ENCODE results near the gene NEK6.

NEK6 gene

GRCh38 chr9:124311283-124311682 is 53.5 kb downstream of the NEK6 start:
- no peak for DNase-seq (ENCODE audit: low spot score)
- H3K27ac Mint-ChIP-seq = no peak overlapping the region
- H3K4me3 Mint-ChIP-seq = no peak overlapping the region
- peaks cover 1% of the 10 kb centered on the region for H3K36me3 Mint-ChIP-seq (ENCODE audit: low read depth)
- peaks cover 2% of the 10 kb centered on the region for H3K4me1 Mint-ChIP-seq (ENCODE audit: low read depth)
- no peaks in the 10 kb centered on the region for H3K9me3 Mint-ChIP-seq
- H3K27me3 Mint-ChIP-seq (ENCODE audit: low read depth) = no peaks in the 10 kb centered on the region

GRCh38 chr9:124312290-124313265 is 54.8 kb downstream of the NEK6 start:
- no peaks in the 10 kb centered on the region for H3K9me3 Mint-ChIP-seq
- no peak overlapping the region for H3K4me3 Mint-ChIP-seq
- no peak overlapping the region for H3K27ac Mint-ChIP-seq
- H3K4me1 Mint-ChIP-seq (ENCODE audit: low read depth) = no peaks in the 10 kb centered on the region
- no peaks in the 10 kb centered on the region for H3K27me3 Mint-ChIP-seq (ENCODE audit: low read depth)
- no peak for DNase-seq (ENCODE audit: low spot score)
- peaks cover 6% of the 10 kb centered on the region for H3K36me3 Mint-ChIP-seq (ENCODE audit: low read depth)

- H3K4me1 Mint-ChIP-seq (ENCODE audit: low read depth) = no peaks in the 10 kb centered on the region
- H3K9me3 Mint-ChIP-seq = no peaks in the 10 kb centered on the region
- no peak overlapping the region for H3K27ac Mint-ChIP-seq
- no peak overlapping the region for H3K4me3 Mint-ChIP-seq
- H3K36me3 Mint-ChIP-seq (ENCODE audit: low read depth) = peaks cover 11% of the 10 kb centered on the region
- H3K27me3 Mint-ChIP-seq (ENCODE audit: low read depth) = no peaks in the 10 kb centered on the region
- no peak for DNase-seq (ENCODE audit: low spot score)
Measured at GRCh38 chr9:124313940-124314339, 56.2 kb downstream of the NEK6 start.

- H3K9me3 Mint-ChIP-seq = no peaks in the 10 kb centered on the region
- no peaks in the 10 kb centered on the region for H3K27me3 Mint-ChIP-seq (ENCODE audit: low read depth)
- H3K27ac Mint-ChIP-seq = no peak overlapping the region
- H3K36me3 Mint-ChIP-seq (ENCODE audit: low read depth) = peaks cover 10% of the 10 kb centered on the region
- peaks cover 4% of the 10 kb centered on the region for H3K4me1 Mint-ChIP-seq (ENCODE audit: low read depth)
- no peak for DNase-seq (ENCODE audit: low spot score)
- H3K4me3 Mint-ChIP-seq = no peak overlapping the region
Measured at GRCh38 chr9:124315882-124316281, 58.1 kb downstream of the NEK6 start.

- Mint-ChIP-seq H3K4me1 (ENCODE audit: low read depth) (peaks cover 4% of the 10 kb centered on the region), H3K9me3 (no peaks in the 10 kb centered on the region), H3K27ac (no peak overlapping the region), H3K27me3 (ENCODE audit: low read depth) (no peaks in the 10 kb centered on the region), H3K36me3 (ENCODE audit: low read depth) (peaks cover 10% of the 10 kb centered on the region), H3K4me3 (no peak overlapping the region)
- peak; percentile 29 for DNase-seq (ENCODE audit: low spot score)
Measured at GRCh38 chr9:124320062-124320973, 62.6 kb downstream of the NEK6 start.

GRCh38 chr9:124321416-124321815 is 63.7 kb downstream of the NEK6 start:
- no peaks in the 10 kb centered on the region for H3K9me3 Mint-ChIP-seq
- H3K4me3 Mint-ChIP-seq = no peak overlapping the region
- DNase-seq (ENCODE audit: low spot score) = no peak
- H3K27ac Mint-ChIP-seq = no peak overlapping the region
- peaks cover 4% of the 10 kb centered on the region for H3K4me1 Mint-ChIP-seq (ENCODE audit: low read depth)
- H3K27me3 Mint-ChIP-seq (ENCODE audit: low read depth) = no peaks in the 10 kb centered on the region
- H3K36me3 Mint-ChIP-seq (ENCODE audit: low read depth) = peaks cover 10% of the 10 kb centered on the region

- Mint-ChIP-seq H3K27me3 (ENCODE audit: low read depth) (no peaks in the 10 kb centered on the region), H3K4me3 (no peak overlapping the region), H3K27ac (no peak overlapping the region), H3K9me3 (no peaks in the 10 kb centered on the region), H3K36me3 (ENCODE audit: low read depth) (peaks cover 8% of the 10 kb centered on the region), H3K4me1 (ENCODE audit: low read depth) (peaks cover 4% of the 10 kb centered on the region)
- no peak for DNase-seq (ENCODE audit: low spot score)
Measured at GRCh38 chr9:124321935-124322334, 64.2 kb downstream of the NEK6 start.

- Mint-ChIP-seq H3K4me3 (no peak overlapping the region), H3K27ac (no peak overlapping the region), H3K4me1 (ENCODE audit: low read depth) (peaks cover 4% of the 10 kb centered on the region), H3K9me3 (no peaks in the 10 kb centered on the region), H3K27me3 (ENCODE audit: low read depth) (no peaks in the 10 kb centered on the region), H3K36me3 (ENCODE audit: low read depth) (peaks cover 4% of the 10 kb centered on the region)
- DNase-seq (ENCODE audit: low spot score) = no peak
Measured at GRCh38 chr9:124322618-124323432, 65.1 kb downstream of the NEK6 start.

- H3K4me3 Mint-ChIP-seq = no peak overlapping the region
- H3K9me3 Mint-ChIP-seq = no peaks in the 10 kb centered on the region
- H3K4me1 Mint-ChIP-seq (ENCODE audit: low read depth) = peaks cover 4% of the 10 kb centered on the region
- H3K27ac Mint-ChIP-seq = no peak overlapping the region
- H3K36me3 Mint-ChIP-seq (ENCODE audit: low read depth) = no peaks in the 10 kb centered on the region
- no peak for DNase-seq (ENCODE audit: low spot score)
- H3K27me3 Mint-ChIP-seq (ENCODE audit: low read depth) = no peaks in the 10 kb centered on the region
Measured at GRCh38 chr9:124323904-124324303, 66.2 kb downstream of the NEK6 start.

- Mint-ChIP-seq H3K27me3 (ENCODE audit: low read depth) (no peaks in the 10 kb centered on the region), H3K27ac (no peak overlapping the region), H3K36me3 (ENCODE audit: low read depth) (peaks cover 3% of the 10 kb centered on the region), H3K4me1 (ENCODE audit: low read depth) (no peaks in the 10 kb centered on the region), H3K4me3 (no peak overlapping the region), H3K9me3 (no peaks in the 10 kb centered on the region)
- no peak for DNase-seq (ENCODE audit: low spot score)
Measured at GRCh38 chr9:124325816-124326215, 68.1 kb downstream of the NEK6 start.

GRCh38 chr9:124326378-124326777 is 68.6 kb downstream of the NEK6 start:
- Mint-ChIP-seq H3K4me1 (ENCODE audit: low read depth) (no peaks in the 10 kb centered on the region), H3K27me3 (ENCODE audit: low read depth) (no peaks in the 10 kb centered on the region), H3K36me3 (ENCODE audit: low read depth) (peaks cover 3% of the 10 kb centered on the region), H3K4me3 (no peak overlapping the region), H3K27ac (no peak overlapping the region), H3K9me3 (no peaks in the 10 kb centered on the region)
- DNase-seq (ENCODE audit: low spot score) = no peak

- Mint-ChIP-seq H3K4me3 (no peak overlapping the region), H3K27me3 (ENCODE audit: low read depth) (no peaks in the 10 kb centered on the region), H3K9me3 (no peaks in the 10 kb centered on the region), H3K27ac (no peak overlapping the region), H3K4me1 (ENCODE audit: low read depth) (no peaks in the 10 kb centered on the region), H3K36me3 (ENCODE audit: low read depth) (peaks cover 3% of the 10 kb centered on the region)
- no peak for DNase-seq (ENCODE audit: low spot score)
Measured at GRCh38 chr9:124327491-124327890, 69.7 kb downstream of the NEK6 start.

- Mint-ChIP-seq H3K4me1 (ENCODE audit: low read depth) (no peaks in the 10 kb centered on the region), H3K27me3 (ENCODE audit: low read depth) (no peaks in the 10 kb centered on the region), H3K9me3 (no peaks in the 10 kb centered on the region), H3K27ac (no peak overlapping the region), H3K4me3 (no peak overlapping the region), H3K36me3 (ENCODE audit: low read depth) (peaks cover 3% of the 10 kb centered on the region)
- DNase-seq (ENCODE audit: low spot score) = no peak
Measured at GRCh38 chr9:124328285-124328684, 70.5 kb downstream of the NEK6 start.
